HG03196 (cell line): ENCODE data around the gene OCEL1.
A peak's percentile ranks its signal among the peaks of the same experiment; 100 is the strongest.

Experiments used
- ATAC-seq: cut with Tn5 transposase; IDR thresholded peaks from one replicate; pipeline ENCODE4 v1.9.1; 2021; ENCODE audit not compliant: unreplicated experiment

The OCEL1 gene

GRCh38 chr19:17209126-17210036 is 16.6 kb upstream of the OCEL1 start:
- no peak for ATAC-seq

GRCh38 chr19:17210296-17210695 is 15.7 kb upstream of the OCEL1 start:
- ATAC-seq, result no peak

- no peak for ATAC-seq
Measured at GRCh38 chr19:17211547-17212446, 14.2 kb upstream of the OCEL1 start.

- no peak for ATAC-seq
Measured at GRCh38 chr19:17213334-17213733, 12.7 kb upstream of the OCEL1 start.

- ATAC-seq, result no peak
Measured at GRCh38 chr19:17214508-17215126, 11.4 kb upstream of the OCEL1 start.

GRCh38 chr19:17215127-17215971 is 10.7 kb upstream of the OCEL1 start, which contains the start of gene USE1:
Gene USE1 (plus strand): TSS chr19:17215357. CDS start chr19:17215406, 49 bp downstream.
- ATAC-seq, result peak; percentile 64

- no peak for ATAC-seq
Measured at GRCh38 chr19:17216058-17216670, 9.9 kb upstream of the OCEL1 start.

GRCh38 chr19:17219286-17219685 is 6.7 kb upstream of the OCEL1 start:
- no peak for ATAC-seq

GRCh38 chr19:17220207-17220758 is 5.7 kb upstream of the OCEL1 start:
- ATAC-seq, result no peak

GRCh38 chr19:17225053-17225452 is 973 bp upstream of the OCEL1 start:
- no peak for ATAC-seq

- no peak for ATAC-seq
Measured at GRCh38 chr19:17227798-17228367, 1.9 kb downstream of the OCEL1 start.

- no peak for ATAC-seq
Measured at GRCh38 chr19:17229890-17230289, 3.9 kb downstream of the OCEL1 start.

- no peak for ATAC-seq
Measured at GRCh38 chr19:17232258-17232657, 6.2 kb downstream of the OCEL1 start.

- peak; percentile 35 for ATAC-seq
Measured at GRCh38 chr19:17234911-17235299, 8.9 kb downstream of the OCEL1 start.

GRCh38 chr19:17235300-17235970 is 9.4 kb downstream of the OCEL1 start:
- ATAC-seq, result peak; percentile 66

GRCh38 chr19:17235971-17236777 is 10.1 kb downstream of the OCEL1 start:
- ATAC-seq, result peak; percentile 26

- no peak for ATAC-seq
Measured at GRCh38 chr19:17236811-17237543, 11.0 kb downstream of the OCEL1 start.
